Suprapubic skin (tissue), 3 donors: ENCODE results near the gene HNRNPL.

Experiments used
- CTCF ChIP-seq, 2 donors: fragments of 200-600 bp in 1 of 2; fragments of 450-650 bp in 1 of 2; sonication (generic) in 1 of 2; IDR thresholded peaks; one replicate each; pipeline ENCODE4 v1.5.1; 2016 to 2019; ENCODE audit warnings: antibody characterized with exemption in 2 of 2, mild to moderate bottlenecking in 1 of 2, moderate library complexity in 1 of 2
- POLR2A ChIP-seq, 2 donors: fragments of 450-650 bp; IDR thresholded peaks; one replicate each; pipeline ENCODE4 v1.6.1; 2017; ENCODE audit warnings: antibody characterized with exemption in 2 of 2, mild to moderate bottlenecking in 2 of 2, moderate library complexity in 2 of 2

- TF ChIP-seq POLR2A (IDR thresholded peaks at IDR 0.05): no peak
- TF ChIP-seq CTCF (IDR thresholded peaks at IDR 0.05): no peak
These were observed 9.2 kb downstream of the HNRNPL start for GRCh38 chr19:38840583-38840968.
